Measurements from ENCODE around the gene KLK13. TPM values are rescaled to one million over a fixed set of nuclear protein-coding genes. Genes with fewer than 3 reads are reported as not detected.
A peak's percentile ranks its signal among the peaks of the same experiment; 100 is the strongest.

Gene KLK13, protein sequence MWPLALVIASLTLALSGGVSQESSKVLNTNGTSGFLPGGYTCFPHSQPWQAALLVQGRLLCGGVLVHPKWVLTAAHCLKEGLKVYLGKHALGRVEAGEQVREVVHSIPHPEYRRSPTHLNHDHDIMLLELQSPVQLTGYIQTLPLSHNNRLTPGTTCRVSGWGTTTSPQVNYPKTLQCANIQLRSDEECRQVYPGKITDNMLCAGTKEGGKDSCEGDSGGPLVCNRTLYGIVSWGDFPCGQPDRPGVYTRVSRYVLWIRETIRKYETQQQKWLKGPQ
- total RNA-seq (not detected), polyA plus RNA-seq (ENCODE audit: insufficient read depth in 1 of 8, insufficient read length in 8 of 8, low replicate concordance in 1 of 8) (under 1 TPM in 1 of 8 donors, not detected in 7; 0.21 TPM)
- long read RNA-seq, donor 1 = 0 reads
- long read RNA-seq, donor 2 = 0 reads
- long read RNA-seq, donor 3 = 0 reads
- long read RNA-seq, donor 4 = 0 reads
- long read RNA-seq, donor 5 = 0 reads
- long read RNA-seq, donor 6 = 0 reads
- long read RNA-seq, donor 7 = 0 reads
- long read RNA-seq, donor 8 = 0 reads
- long read RNA-seq, donor 9 = 0 reads
- long read RNA-seq, donor 10 = 0 reads
- long read RNA-seq, donor 11 = 0 reads

DNA sequence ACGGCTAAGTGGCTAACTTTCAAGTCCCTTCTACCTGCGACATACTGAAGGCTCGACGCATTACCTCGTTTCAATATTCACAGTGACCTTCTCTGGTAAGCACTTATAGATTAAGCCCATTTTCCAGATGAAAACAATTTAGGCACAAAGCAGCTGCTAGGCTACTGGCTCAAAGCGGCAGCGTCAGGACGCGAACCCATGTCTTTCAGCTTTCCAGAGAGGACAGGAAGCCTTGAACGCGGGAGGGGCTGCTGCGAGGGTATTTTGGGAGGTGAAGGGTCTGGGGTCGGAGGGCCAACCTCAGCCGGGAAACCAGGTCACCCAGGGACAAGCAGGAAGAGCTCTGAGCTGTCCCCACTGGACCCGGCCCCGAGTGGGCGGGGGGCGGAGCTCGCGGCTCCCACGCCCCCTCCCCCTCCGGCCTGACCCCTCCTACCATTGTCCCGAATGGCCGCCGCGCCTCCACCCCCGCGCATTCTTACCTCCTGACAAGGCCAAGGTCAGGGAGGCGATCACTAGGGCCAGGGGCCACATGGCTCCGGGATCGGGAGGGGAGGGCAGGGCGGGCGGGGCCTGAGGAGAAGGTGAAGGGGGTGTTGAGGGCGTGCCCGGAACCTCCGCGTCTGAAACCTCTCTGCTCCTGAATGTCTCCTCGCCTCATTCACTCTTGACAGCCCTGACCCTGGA lies at the start of gene KLK13:
TSS of gene KLK13 (minus strand) at position 559 of the 687 bp plus-strand sequence. CDS start at position 534, 25 bp downstream.
- H3K27ac ChIP-seq (ENCODE audit: low read length) = no peak within 1 kb of the TSS
- H3K4me1 ChIP-seq (ENCODE audit: control insufficient read depth, insufficient read depth, low read length) = no peaks in the 10 kb centered on the region
- H3K4me3 ChIP-seq (ENCODE audit: low read length) = no peak within 1 kb of the TSS
- no peaks in the 10 kb centered on the region for H3K9me3 ChIP-seq (replicated peaks; ENCODE audit: control insufficient read depth, low read depth, low read length)
- peaks cover 21% of the 10 kb centered on the region for H3K27me3 ChIP-seq (ENCODE audit: control insufficient read depth, insufficient read depth, low read length)
- H3K36me3 ChIP-seq (ENCODE audit: control insufficient read depth, insufficient read depth, low read length) = no peaks in the 10 kb centered on the region
- 34% methylated on average over 12 of the region's 38 CpGs for WGBS (ENCODE audit: insufficient coverage)
- no peak for DNase-seq

DNA sequence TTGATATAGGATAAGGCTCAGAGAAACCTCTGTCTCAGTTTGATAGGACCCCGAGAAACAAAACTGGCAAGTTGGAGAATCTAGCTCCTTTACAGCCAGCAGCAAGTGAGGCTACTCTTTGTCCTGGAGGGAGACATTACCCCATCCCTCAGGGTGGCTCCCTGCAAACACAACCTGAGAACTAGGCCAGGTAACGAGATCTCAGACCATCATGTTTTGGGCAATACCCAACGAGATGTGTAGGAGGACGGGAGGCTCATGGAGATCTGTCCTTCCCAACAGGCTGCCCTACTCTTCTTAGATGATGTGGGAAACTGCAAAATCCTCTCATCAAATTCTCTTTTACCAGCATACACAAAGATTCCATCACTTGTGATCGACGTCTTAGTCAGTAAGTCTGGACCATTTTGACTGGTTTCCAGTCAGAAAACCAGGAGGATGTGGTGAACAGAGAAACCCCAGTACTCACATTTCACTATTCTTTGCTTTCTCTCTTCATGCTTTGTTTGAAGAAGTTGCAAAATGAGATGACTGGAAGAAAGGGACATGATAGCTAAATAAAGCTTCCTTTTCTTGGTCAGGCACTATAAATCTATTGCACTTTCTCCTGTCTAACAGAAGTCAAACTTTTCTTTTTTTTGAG lies 49.3 kb upstream of the KLK13 start:
- H3K9me3 ChIP-seq (replicated peaks; ENCODE audit: control insufficient read depth, low read depth, low read length) = no peaks in the 10 kb centered on the region
- no peak overlapping the region for H3K4me3 ChIP-seq (ENCODE audit: low read length)
- peaks cover 9% of the 10 kb centered on the region for H3K27me3 ChIP-seq (ENCODE audit: control insufficient read depth, insufficient read depth, low read length)
- no CpG with 5 or more reads among the region's 6 CpGs for WGBS (ENCODE audit: insufficient coverage)
- no peaks in the 10 kb centered on the region for H3K36me3 ChIP-seq (ENCODE audit: control insufficient read depth, insufficient read depth, low read length)
- H3K4me1 ChIP-seq (ENCODE audit: control insufficient read depth, insufficient read depth, low read length) = no peaks in the 10 kb centered on the region
- no peak overlapping the region for H3K27ac ChIP-seq (ENCODE audit: low read length)
- DNase-seq = no peak

DNA sequence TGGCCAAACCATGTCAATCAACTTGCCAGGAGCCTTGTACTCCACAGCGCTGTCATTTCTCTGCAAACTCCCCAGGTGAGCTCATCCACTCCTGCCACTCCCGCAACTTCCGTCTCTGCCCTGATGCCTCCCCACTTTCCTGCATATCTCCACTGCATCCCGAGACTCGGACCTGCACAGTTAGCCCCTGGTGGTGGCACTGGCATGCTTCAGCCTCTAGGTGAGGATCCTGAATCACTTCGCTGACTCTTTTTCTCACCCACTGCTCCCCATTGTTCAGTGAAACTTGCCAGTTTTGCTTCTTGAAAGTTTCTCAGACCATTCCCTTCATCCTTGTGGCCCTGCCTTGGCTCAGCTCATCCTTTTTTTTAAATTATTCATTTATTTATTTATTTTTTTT lies 46.7 kb upstream of the KLK13 start:
- Histone ChIP-seq H3K4me3 (ENCODE audit: low read length) (no peak overlapping the region), H3K27ac (ENCODE audit: low read length) (no peak overlapping the region), H3K9me3 (replicated peaks; ENCODE audit: control insufficient read depth, low read depth, low read length) (no peaks in the 10 kb centered on the region), H3K27me3 (ENCODE audit: control insufficient read depth, insufficient read depth, low read length) (peaks cover 9% of the 10 kb centered on the region), H3K4me1 (ENCODE audit: control insufficient read depth, insufficient read depth, low read length) (peaks cover 16% of the 10 kb centered on the region), H3K36me3 (ENCODE audit: control insufficient read depth, insufficient read depth, low read length) (no peaks in the 10 kb centered on the region)
- DNase-seq = no peak
- 40% methylated on average over 6 of the region's 6 CpGs for WGBS (ENCODE audit: insufficient coverage)

DNA sequence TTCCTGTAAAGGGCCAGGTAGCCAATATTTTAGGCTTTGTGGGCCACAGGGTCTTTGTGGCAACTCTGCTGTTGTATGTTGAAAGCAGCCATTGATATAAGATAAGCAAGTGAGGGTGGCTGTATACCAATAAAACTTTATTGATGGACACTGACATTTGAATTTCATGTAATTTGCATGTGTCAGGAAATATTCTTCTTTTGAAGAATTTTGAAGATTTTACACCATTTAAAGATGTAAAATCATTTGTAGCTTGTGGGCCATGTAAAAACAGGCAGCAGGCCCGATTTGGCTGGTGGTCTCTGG lies 45.7 kb upstream of the KLK13 start:
- peaks cover 16% of the 10 kb centered on the region for H3K4me1 ChIP-seq (ENCODE audit: control insufficient read depth, insufficient read depth, low read length)
- no peak overlapping the region for H3K4me3 ChIP-seq (ENCODE audit: low read length)
- peaks cover 4% of the 10 kb centered on the region for H3K36me3 ChIP-seq (ENCODE audit: control insufficient read depth, insufficient read depth, low read length)
- no peak for DNase-seq
- no peak overlapping the region for H3K27ac ChIP-seq (ENCODE audit: low read length)
- no peaks in the 10 kb centered on the region for H3K9me3 ChIP-seq (replicated peaks; ENCODE audit: control insufficient read depth, low read depth, low read length)
- WGBS (ENCODE audit: insufficient coverage) = 50% methylated on average over 1 of the region's 1 CpG
- H3K27me3 ChIP-seq (ENCODE audit: control insufficient read depth, insufficient read depth, low read length) = peaks cover 7% of the 10 kb centered on the region

DNA sequence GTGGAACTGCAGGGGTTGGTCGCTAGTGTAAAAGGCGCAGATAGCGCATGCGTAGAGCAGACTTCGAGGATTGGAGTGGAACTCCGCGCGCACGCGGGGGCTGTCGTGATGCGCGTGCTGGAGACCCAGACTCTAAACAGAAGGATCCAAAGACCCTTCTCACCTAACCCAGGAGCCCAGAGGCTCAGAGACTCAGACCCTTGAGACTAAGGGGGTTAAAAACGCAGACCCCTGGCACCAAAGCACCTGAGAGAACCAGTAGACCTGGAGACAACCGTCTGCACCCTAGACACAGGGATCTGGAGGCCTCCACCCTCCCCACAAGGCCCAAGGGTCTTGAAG lies 43.9 kb upstream of the KLK13 start:
- H3K36me3 ChIP-seq (ENCODE audit: control insufficient read depth, insufficient read depth, low read length) = peaks cover 9% of the 10 kb centered on the region
- H3K27me3 ChIP-seq (ENCODE audit: control insufficient read depth, insufficient read depth, low read length) = peaks cover 7% of the 10 kb centered on the region
- peaks cover 16% of the 10 kb centered on the region for H3K4me1 ChIP-seq (ENCODE audit: control insufficient read depth, insufficient read depth, low read length)
- H3K9me3 ChIP-seq (replicated peaks; ENCODE audit: control insufficient read depth, low read depth, low read length) = no peaks in the 10 kb centered on the region
- no peak overlapping the region for H3K27ac ChIP-seq (ENCODE audit: low read length)
- DNase-seq = no peak
- WGBS (ENCODE audit: insufficient coverage) = 17% methylated on average over 2 of the region's 15 CpGs
- peak overlapping the region; percentile 90 for H3K4me3 ChIP-seq (ENCODE audit: low read length)

DNA sequence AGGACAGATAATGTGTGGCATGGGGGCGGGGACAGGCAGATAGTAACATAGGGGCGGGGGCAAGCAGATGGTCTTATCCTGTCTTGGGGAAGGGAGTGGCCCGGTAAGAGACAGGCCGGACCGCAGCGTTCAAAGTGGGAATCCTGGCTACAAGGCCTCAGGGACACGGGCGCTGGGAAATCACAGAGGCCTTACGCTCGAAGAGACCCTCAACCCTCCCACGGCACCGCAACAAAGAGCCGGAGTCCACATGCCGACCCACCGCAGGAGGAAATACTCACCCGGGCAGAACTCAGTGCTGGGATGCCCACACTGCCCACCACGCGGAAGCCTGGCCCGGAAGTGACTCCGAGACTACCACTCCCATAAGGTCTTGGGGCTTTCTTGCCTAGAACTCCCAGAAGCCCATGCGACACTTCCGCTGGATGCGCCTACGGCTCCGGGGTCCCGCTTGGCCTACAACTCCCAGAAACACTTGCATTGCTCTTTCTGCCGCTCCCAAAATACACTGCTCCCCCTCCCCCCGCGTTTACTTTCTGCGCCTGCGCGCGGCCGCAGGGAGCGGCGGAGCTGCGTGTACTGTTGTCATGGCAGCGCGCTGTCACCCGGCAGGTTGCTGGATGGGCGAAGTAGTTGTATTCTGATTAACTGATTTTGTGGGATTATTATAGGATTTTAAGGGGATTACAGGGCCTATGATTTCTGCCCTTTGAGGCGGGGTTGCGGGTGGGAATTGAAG lies 43.3 kb upstream of the KLK13 start, which contains the start of gene CTU1:
TSS of gene CTU1 (minus strand) at position 344 of the 739 bp plus-strand sequence. CDS start 3,840 bp downstream, outside the sequence.
- no peaks in the 10 kb centered on the region for H3K9me3 ChIP-seq (replicated peaks; ENCODE audit: control insufficient read depth, low read depth, low read length)
- H3K4me3 ChIP-seq (ENCODE audit: low read length) = peak within 1 kb of the TSS; percentile 90
- peak; percentile 100 for DNase-seq
- peaks cover 12% of the 10 kb centered on the region for H3K36me3 ChIP-seq (ENCODE audit: control insufficient read depth, insufficient read depth, low read length)
- peaks cover 7% of the 10 kb centered on the region for H3K27me3 ChIP-seq (ENCODE audit: control insufficient read depth, insufficient read depth, low read length)
- H3K27ac ChIP-seq (ENCODE audit: low read length) = peak within 1 kb of the TSS; percentile 75
- peaks cover 16% of the 10 kb centered on the region for H3K4me1 ChIP-seq (ENCODE audit: control insufficient read depth, insufficient read depth, low read length)
- 0% methylated on average over 37 of the region's 43 CpGs for WGBS (ENCODE audit: insufficient coverage)

DNA sequence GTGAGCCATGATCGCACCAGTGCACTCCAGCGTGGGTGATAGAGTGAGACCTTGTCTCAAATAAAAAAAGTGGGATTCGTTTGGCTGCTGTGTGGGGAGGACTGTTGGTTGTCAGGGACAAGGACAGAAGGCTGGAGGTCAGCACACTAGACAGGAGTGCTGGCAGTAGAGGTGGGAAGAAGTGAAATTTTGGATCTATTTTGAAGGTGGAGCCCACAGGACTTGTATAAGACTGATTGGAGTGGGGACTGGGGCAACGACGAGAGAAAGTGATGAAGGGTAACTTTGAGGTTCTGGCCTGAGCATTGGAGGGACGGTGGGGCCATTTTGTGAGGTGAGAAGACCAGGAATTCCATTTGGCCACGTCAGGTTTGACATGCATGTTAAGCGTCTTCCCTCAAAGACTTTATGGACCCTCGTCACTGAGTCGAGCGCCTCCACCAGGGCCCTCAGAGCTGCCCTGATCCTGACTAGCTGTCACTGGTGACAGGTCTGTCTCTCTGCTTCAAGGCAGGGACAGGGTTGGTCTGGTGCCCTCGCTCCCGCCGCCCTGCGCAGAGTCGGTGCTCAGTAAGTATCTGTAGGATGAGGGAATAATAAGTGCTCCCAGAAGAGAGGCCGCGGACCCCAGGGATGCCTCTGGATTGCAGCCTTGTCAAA lies 42.6 kb upstream of the KLK13 start:
- Histone ChIP-seq H3K27ac (ENCODE audit: low read length) (peak overlapping the region; percentile 75), H3K4me1 (ENCODE audit: control insufficient read depth, insufficient read depth, low read length) (peaks cover 16% of the 10 kb centered on the region), H3K36me3 (ENCODE audit: control insufficient read depth, insufficient read depth, low read length) (peaks cover 19% of the 10 kb centered on the region), H3K4me3 (ENCODE audit: low read length) (peak overlapping the region; percentile 90), H3K27me3 (ENCODE audit: control insufficient read depth, insufficient read depth, low read length) (peaks cover 3% of the 10 kb centered on the region), H3K9me3 (replicated peaks; ENCODE audit: control insufficient read depth, low read depth, low read length) (no peaks in the 10 kb centered on the region)
- no peak for DNase-seq
- WGBS (ENCODE audit: insufficient coverage) = 16% methylated on average over 17 of the region's 18 CpGs

DNA sequence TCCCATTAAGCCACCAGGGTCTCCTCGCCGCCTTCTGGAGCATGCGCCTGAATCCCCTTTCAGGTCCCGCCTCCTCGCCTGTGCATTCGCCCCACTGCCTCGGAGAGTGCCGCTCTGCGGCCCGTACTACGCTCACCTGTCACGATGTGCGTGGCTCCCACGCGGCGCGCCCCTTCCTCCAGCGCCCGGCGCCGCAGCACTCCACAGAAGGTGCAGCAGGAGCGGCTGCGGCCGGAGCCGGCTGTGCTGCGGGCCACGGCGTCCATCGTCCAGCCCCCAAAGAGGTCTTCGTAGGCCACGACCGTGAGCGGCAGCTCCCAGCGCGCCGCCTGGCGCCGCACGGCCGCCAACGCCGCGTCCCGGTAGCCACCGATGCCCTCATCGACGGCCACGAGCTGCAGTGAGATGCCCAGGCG lies 39.0 kb upstream of the KLK13 start:
- WGBS (ENCODE audit: insufficient coverage) = 51% methylated on average over 49 of the region's 49 CpGs
- Histone ChIP-seq H3K9me3 (replicated peaks; ENCODE audit: control insufficient read depth, low read depth, low read length) (no peaks in the 10 kb centered on the region), H3K4me1 (ENCODE audit: control insufficient read depth, insufficient read depth, low read length) (peaks cover 14% of the 10 kb centered on the region), H3K4me3 (ENCODE audit: low read length) (no peak overlapping the region), H3K27ac (ENCODE audit: low read length) (no peak overlapping the region), H3K36me3 (ENCODE audit: control insufficient read depth, insufficient read depth, low read length) (peaks cover 38% of the 10 kb centered on the region), H3K27me3 (ENCODE audit: control insufficient read depth, insufficient read depth, low read length) (no peaks in the 10 kb centered on the region)
- no peak for DNase-seq

DNA sequence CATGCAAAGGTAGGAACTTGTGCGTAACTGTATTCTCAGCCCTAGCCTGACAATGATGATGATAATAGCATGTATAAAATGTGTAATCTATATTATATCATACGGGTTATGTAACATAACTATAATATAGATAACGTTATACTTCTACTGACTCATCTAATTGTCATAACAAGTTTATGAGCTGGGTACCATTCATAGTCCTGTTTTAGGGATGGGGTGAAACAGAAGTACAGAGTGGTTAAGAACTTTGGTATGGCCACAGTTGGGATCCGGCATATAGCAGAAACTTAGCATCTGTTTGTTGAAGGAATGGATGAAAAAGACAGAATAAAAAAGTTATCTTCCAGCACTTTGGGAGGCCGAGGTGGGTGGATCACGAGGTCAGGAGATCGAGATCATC lies 38.1 kb upstream of the KLK13 start:
- no peaks in the 10 kb centered on the region for H3K27me3 ChIP-seq (ENCODE audit: control insufficient read depth, insufficient read depth, low read length)
- peaks cover 38% of the 10 kb centered on the region for H3K36me3 ChIP-seq (ENCODE audit: control insufficient read depth, insufficient read depth, low read length)
- H3K27ac ChIP-seq (ENCODE audit: low read length) = no peak overlapping the region
- peaks cover 11% of the 10 kb centered on the region for H3K4me1 ChIP-seq (ENCODE audit: control insufficient read depth, insufficient read depth, low read length)
- no peaks in the 10 kb centered on the region for H3K9me3 ChIP-seq (replicated peaks; ENCODE audit: control insufficient read depth, low read depth, low read length)
- whole genome bisulfite sequencing (ENCODE audit: insufficient coverage) = 86% methylated on average over 1 of the region's 7 CpGs
- no peak overlapping the region for H3K4me3 ChIP-seq (ENCODE audit: low read length)
- DNase-seq = no peak

All from muscle of leg (tissue), 16 donors.